Measurements from ENCODE around the gene MVD.

The MVD gene

GRCh38 chr16:88654363-88655052, 8.4 kb downstream of the MVD start:
- no peak for DNase-seq

GRCh38 chr16:88653596-88654362, 9.1 kb downstream of the MVD start:
- no peak for DNase-seq

GRCh38 chr16:88653101-88653500, 9.8 kb downstream of the MVD start:
- DNase-seq: no peak

- DNase-seq: no peak
These were observed 10.2 kb downstream of the MVD start for GRCh38 chr16:88652762-88653063.

- DNase-seq: no peak
These were observed 10.7 kb downstream of the MVD start for GRCh38 chr16:88651989-88652761.

- peak; percentile 92 for DNase-seq
These were observed 11.5 kb downstream of the MVD start for GRCh38 chr16:88651276-88651988.

DNA sequence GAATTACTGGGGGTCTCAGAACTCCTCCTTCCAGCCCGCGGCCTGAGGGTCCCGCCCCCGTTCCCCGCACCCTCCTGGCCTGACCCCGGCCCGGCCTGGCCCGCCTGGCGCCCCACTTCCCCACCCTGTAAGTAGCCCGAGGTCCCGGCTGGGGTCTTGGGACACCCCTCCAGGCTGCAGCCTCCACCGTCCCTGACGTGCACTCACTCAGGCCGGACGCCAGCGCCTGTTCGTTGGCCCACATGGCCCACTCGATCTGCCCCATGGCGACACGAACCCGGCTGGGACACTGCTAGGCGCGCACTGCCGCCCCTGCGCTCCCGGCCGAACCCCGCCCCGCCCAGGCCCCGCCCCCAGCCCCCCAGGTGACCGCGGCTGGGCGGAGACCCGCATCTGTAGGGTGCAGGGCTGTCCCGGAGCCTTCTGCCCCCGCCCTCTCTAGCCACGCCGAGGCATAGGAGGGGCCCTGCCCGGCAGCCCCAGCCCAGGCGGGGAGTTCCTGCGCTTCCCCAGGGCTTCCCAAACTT, 12.1 kb downstream of the MVD start, which contains the start of gene CYBA:
Gene CYBA (minus strand): TSS at position 305 of the 527 bp plus-strand sequence. CDS start 40 bp downstream, at position 265.
- DNase-seq: peak; percentile 92

GRCh38 chr16:88649924-88650748, 12.8 kb downstream of the MVD start:
- DNase-seq: peak; percentile 52

DNA sequence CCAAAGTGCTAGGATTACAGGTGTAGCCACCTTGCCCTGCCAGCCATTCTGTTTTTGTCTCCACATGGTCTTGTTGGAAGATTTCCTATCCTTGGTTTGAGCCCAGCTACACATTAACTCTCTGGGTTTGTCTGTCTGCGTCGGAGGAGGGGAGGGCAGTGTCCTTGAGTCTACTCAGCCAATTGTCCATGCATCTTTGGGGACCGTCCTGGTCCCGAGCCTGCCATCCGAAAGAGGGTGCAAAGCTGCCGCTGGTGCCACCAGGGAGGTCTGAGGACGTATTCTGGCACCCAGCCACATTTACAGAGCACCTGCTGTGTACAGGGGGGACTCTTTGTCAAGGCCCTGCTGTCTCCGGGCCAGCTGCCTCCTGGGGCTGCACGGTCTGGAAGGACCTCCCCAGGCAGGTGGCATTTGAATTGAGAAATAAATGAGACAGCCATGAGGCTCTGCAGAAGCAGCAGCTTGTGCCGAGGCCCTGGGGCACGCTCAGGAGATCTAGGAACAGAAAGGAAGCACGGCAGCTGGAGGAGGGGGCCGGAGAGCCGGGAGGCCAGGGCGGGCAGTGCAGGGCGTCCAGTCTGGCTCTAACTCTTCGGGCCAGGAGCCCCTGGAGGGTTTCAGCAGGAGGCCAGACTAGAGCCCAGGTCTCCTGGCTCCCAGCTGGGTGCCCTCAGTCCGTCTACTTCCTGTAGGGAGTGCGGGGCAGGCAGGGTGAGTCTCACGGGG, 13.5 kb downstream of the MVD start:
- DNase-seq: no peak

DNA sequence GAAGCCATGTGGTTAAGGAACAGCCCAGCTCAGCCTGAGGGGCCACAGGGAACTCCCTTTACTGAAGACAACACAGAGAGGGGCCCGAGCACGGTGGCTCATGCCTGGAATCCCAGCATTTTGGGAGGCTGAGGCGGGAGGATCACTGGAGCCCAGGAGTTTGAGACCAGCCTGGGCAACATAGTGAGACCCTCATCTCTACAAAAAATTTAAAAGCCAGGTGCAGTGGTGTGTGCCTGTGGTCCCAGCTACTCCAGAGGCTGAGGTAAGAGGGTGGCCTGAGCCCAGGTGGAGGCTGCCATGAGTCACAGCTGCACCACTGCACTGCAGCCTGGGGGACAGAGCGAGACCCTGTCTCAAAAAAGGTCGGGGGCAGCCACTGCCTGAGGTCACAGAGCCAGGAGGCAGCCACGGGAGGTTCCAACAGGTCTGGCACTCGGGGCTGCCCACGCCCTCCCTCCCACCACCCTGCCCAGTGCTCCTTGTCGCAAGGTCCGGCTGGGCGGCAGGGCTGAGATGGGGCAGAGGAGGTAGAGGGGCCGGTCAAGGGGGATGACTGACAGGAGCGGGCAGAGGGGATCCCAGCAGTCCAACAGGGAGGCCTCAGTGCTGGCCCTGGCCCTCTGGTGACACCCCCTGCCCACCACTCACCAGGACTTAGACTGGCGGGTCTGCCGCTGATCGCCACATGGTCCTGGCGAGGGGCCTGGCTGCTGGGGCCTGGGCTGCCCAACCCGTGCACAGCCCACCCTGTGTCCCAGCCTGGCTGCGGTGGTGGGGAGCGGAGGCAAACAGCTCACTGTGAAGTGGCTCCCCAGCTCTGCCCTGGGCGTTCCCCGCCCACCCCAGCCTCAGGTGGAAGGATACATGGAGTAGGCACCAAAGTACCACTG, 15.5 kb downstream of the MVD start:
- DNase-seq: no peak

DNA sequence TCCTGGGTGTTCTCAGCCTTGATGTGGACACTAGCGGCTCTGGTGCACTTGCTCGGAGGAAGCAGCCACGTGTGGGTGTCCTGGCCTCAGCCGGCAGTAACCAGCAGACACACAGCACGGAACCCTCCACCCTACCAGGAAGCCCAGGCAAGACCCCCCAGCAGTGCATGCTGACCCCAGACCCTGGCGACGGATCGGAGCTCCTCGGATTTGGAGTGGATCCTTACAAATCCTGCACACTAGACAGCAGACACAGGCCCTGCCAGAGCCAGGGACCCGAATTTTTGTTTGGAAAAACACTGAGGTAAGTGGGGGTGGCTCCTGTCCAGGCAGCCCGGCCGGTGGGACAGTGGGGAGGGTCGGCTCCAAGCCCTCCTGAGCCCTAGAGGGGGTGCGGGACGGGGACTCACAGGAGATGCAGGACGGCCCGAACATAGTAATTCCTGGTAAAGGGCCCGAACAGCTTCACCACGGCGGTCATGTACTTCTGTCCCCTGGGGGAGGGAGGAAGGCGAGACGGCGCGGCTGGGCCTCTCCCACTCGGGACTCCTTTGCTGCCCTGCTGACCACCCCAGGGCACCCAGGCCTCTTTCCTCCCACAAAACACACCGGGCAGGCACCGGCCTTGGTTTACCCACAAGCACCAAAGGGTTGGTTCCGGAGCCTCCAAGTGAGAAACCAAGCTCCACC, 16.4 kb downstream of the MVD start:
- DNase-seq: no peak

DNA sequence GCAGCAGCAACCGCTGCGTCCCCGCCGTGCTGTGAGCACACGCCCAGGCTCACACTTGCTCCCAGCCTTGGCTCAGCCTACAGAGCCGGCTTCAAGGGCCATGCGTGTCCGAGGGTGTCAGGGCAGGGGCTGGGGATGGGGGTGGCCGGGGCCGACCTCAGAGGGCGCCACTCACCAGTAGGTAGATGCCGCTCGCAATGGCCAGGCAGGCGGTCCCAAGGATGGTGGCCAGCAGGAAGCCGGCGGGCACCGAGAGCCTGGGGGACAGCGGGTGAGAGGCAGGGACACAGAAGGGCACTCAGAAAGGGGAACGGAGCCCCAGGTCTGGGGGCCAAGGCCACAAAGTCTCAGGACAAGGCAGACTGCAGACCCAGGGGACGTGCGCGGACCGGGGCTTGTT, 16.9 kb downstream of the MVD start:
- no peak for DNase-seq

DNA sequence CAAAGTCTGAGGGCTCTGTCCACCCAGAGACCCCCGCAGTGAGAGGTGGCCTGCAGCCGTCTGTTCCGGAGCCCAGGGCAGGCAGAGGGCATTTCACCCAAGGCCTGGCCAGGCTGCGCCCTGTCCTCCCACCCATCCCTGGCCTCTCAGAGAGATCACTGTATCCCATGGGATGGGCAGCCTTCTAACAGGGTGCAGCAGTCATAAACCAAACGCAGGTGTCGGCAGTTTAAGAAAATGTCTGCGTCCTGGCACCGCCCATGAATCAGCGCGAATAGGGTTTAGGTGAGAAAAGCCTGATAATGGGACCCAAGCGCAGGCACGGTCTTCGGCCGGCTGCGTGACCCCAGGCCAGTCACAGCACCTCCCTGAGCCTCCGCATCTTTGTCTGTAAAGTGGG, 17.4 kb downstream of the MVD start:
- DNase-seq: no peak

GRCh38 chr16:88643644-88643932, 19.3 kb downstream of the MVD start:
- DNase-seq: no peak

DNA sequence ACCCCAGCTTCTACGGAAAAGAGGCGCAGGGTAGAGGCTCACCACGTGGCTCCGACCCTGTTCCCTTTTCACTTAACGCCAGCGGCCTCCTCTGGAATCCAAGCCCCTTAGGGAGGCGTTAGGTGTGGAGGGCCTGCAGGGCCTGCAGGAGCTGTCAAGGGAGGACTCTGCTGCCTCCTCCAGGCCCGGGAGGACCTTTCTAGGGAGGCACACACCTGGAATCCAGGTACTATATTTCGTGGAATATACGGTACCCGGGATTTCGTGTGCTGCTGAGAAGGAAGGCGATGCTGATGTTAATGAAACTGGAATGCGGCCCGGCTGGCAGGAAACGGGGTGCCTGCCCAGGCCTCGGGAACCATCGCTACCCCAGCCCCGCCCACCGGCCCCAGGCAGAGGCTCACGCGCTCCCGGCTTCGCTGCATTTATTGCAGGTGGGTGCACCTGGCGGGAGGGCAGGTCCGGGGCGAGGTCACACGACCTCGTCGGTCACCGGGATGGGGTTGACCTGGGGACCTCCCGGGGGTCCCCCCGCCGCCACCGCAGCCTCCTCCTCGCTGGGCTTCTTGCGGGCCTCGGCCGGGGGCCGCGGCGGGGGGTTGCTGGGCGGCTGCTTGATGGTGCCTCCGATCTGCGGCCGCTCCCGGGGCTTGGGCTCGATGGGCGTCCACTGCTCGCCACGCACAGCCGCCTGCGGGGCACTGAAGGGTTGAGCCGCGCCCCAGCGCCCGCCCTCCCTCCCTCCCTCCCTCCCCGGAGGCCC, 19.8 kb downstream of the MVD start:
- DNase-seq: no peak

- no peak for DNase-seq
These were observed 22.2 kb downstream of the MVD start for GRCh38 chr16:88640498-88641247.

DNA sequence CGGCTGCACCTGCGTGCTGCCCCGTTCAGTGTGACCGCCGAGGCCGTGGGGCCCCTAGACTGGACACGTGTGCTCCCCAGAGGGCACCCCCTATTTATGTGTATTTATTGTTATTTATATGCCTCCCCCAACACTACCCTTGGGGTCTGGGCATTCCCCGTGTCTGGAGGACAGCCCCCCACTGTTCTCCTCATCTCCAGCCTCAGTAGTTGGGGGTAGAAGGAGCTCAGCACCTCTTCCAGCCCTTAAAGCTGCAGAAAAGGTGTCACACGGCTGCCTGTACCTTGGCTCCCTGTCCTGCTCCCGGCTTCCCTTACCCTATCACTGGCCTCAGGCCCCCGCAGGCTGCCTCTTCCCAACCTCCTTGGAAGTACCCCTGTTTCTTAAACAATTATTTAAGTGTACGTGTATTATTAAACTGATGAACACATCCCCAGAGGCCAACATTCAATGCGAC, 22.8 kb downstream of the MVD start:
- DNase-seq: no peak
